Measurements from ENCODE around the gene ZNF638. TPM values are rescaled to one million over a fixed set of nuclear protein-coding genes. Genes with fewer than 3 reads are reported as not detected.

ZNF638 gene
- total RNA-seq, 1 donor from 2014 or later, result 97.1 TPM

DNA sequence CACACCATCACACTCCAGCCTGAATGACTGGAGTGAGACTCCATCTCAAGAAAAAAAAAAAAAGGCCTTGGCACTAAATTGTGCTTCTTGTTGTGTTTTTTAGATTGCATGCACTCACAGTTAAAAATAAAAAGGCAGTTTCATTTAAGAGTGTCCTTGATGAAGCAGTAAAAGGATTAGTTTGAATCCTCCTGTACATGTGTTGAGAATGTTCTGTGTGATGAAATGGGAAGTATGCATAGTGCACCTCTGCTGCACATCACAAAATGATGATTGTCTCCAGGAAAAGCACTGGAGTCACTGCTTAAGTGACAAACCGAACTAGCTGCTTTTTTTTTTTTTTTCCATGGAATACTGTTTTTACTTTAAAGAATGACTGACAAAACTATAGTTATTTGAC lies 144.9 kb downstream of the ZNF638 start:
- H3K4me3 ChIP-seq, result no peak overlapping the region
- peaks cover 21% of the 10 kb centered on the region for H3K36me3 ChIP-seq
- H3K27me3 ChIP-seq (ENCODE audit: low read depth), result no peaks in the 10 kb centered on the region
- H3K27ac ChIP-seq (replicated peaks), result peak overlapping the region; percentile 78
- TF ChIP-seq, protein P1, sequence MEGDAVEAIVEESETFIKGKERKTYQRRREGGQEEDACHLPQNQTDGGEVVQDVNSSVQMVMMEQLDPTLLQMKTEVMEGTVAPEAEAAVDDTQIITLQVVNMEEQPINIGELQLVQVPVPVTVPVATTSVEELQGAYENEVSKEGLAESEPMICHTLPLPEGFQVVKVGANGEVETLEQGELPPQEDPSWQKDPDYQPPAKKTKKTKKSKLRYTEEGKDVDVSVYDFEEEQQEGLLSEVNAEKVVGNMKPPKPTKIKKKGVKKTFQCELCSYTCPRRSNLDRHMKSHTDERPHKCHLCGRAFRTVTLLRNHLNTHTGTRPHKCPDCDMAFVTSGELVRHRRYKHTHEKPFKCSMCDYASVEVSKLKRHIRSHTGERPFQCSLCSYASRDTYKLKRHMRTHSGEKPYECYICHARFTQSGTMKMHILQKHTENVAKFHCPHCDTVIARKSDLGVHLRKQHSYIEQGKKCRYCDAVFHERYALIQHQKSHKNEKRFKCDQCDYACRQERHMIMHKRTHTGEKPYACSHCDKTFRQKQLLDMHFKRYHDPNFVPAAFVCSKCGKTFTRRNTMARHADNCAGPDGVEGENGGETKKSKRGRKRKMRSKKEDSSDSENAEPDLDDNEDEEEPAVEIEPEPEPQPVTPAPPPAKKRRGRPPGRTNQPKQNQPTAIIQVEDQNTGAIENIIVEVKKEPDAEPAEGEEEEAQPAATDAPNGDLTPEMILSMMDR (IDR thresholded peaks at IDR 0.05; ENCODE audit: borderline replicate concordance), result no peak
- no peak for DNase-seq
- intact Hi-C loops (cut with micrococcal nuclease), result no loop called here
- H3K9me3 ChIP-seq (replicated peaks), result no peaks in the 10 kb centered on the region
- H3K4me1 ChIP-seq, result peaks cover 59% of the 10 kb centered on the region

DNA sequence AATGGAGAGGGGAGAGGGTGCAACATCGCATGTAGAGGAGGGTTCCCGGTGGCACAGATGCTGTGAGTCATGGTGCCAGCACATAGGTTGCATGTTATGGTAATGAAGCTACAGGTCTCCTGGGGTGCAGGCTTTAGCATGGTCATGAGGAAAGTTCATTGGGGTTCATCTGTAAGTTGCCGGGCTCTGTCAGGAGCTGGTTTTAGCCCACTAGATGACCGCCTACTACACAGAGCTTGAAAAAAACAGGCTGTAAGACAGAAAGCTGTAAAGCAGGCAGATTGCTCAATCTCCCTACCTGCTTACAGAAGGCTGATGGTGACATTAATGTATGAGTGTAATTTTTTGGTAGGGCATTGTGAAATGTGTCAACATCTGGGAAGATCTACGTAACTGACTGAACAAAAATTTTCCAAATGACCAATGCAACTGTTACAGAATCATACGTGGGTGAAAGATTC lies 145.7 kb downstream of the ZNF638 start:
- H3K4me1 ChIP-seq, result peaks cover 56% of the 10 kb centered on the region
- H3K9me3 ChIP-seq (replicated peaks), result no peaks in the 10 kb centered on the region
- H3K27me3 ChIP-seq (ENCODE audit: low read depth), result no peaks in the 10 kb centered on the region
- intact Hi-C loops (cut with micrococcal nuclease), result no loop called here
- H3K4me3 ChIP-seq, result no peak overlapping the region
- H3K27ac ChIP-seq (replicated peaks), result peak overlapping the region; percentile 78
- H3K36me3 ChIP-seq, result peaks cover 24% of the 10 kb centered on the region
- no peak for DNase-seq
- TF ChIP-seq, protein P1 (IDR thresholded peaks at IDR 0.05; ENCODE audit: borderline replicate concordance), result no peak

DNA sequence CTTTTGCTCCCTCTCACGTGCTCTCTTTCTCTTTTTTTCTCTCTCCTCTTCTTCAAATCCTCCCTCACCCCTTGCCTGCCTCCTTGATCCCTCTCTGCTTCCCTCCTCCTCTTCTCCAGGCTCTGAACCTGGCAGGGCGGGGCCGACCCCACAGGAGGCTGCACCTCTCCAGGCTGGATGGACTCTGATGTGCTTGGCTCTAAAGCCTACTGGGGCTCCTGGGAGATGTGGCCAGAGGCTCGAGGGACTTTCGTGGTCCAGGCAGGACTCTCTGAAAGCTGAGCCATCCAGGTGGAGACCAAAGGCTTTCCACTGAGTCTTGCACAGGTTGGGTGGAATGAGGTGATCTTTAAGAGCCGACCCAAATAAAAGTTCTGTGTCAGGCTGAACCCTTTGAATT lies 147.2 kb downstream of the ZNF638 start:
- Histone ChIP-seq H3K4me3 (no peak overlapping the region), H3K4me1 (peaks cover 51% of the 10 kb centered on the region), H3K27ac (replicated peaks) (no peak overlapping the region), H3K36me3 (peaks cover 34% of the 10 kb centered on the region), H3K9me3 (replicated peaks) (no peaks in the 10 kb centered on the region), H3K27me3 (ENCODE audit: low read depth) (no peaks in the 10 kb centered on the region)
- DNase-seq, result no peak
- intact Hi-C loops (cut with micrococcal nuclease), result no loop called here
- TF ChIP-seq, protein P1 (IDR thresholded peaks at IDR 0.05; ENCODE audit: borderline replicate concordance), result no peak

- Histone ChIP-seq H3K27ac (replicated peaks) (no peak overlapping the region), H3K27me3 (ENCODE audit: low read depth) (no peaks in the 10 kb centered on the region), H3K4me1 (peaks cover 46% of the 10 kb centered on the region), H3K9me3 (replicated peaks) (no peaks in the 10 kb centered on the region), H3K4me3 (no peak overlapping the region), H3K36me3 (peaks cover 34% of the 10 kb centered on the region)
- TF ChIP-seq, protein P1 (IDR thresholded peaks at IDR 0.05; ENCODE audit: borderline replicate concordance), result no peak
- no peak for DNase-seq
- intact Hi-C loops (cut with micrococcal nuclease), result no loop called here
These were observed 147.7 kb downstream of the ZNF638 start for GRCh38 chr2:71479261-71479660.

DNA sequence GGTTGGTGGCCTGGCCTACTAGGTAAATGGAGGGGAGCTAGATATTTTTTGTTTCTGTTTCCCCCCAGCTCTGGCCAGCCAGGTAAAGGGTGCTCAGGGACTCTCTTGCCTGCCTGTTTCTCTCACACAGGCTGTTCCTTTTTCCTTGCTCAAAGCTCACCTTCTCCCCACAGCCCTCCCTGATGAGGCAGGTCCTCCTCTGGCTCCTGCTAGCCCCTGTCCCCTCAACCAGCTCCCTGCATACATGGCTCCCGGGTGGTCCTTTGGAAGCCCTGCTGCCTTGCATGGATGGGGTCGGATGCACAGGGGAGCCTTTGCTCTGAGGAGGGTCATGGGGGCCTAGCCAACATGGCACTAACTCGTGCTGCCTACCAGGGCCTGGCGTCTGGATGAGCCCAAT lies 149.5 kb downstream of the ZNF638 start:
- Histone ChIP-seq H3K9me3 (replicated peaks) (no peaks in the 10 kb centered on the region), H3K27ac (replicated peaks) (no peak overlapping the region), H3K4me3 (no peak overlapping the region), H3K4me1 (peaks cover 33% of the 10 kb centered on the region), H3K36me3 (peaks cover 34% of the 10 kb centered on the region), H3K27me3 (ENCODE audit: low read depth) (no peaks in the 10 kb centered on the region)
- DNase-seq, result no peak
- TF ChIP-seq, protein P1 (IDR thresholded peaks at IDR 0.05; ENCODE audit: borderline replicate concordance), result no peak
- intact Hi-C loops (cut with micrococcal nuclease), result no loop called here

Measured in left ventricle myocardium inferior (tissue), 1 donor.